NCI-H748 treated with DMSO at 0.1 percent for 48 hours (cell line): ENCODE measurements around the gene CALHM4.

ENCODE experiments used
- DNase-seq: peaks from one replicate; lab custom pipeline; 2025; lab: John Stamatoyannopoulos, UW

Gene CALHM4

GRCh38 chr6:116542426-116542825 is 11.1 kb upstream of the CALHM4 start:
- DNase-seq, result no peak

GRCh38 chr6:116543149-116543548 is 10.4 kb upstream of the CALHM4 start:
- no peak for DNase-seq

- no peak for DNase-seq
These were observed 7.9 kb upstream of the CALHM4 start, which contains the start of gene TRAPPC3L for GRCh38 chr6:116545651-116546050. TRAPPC3L (minus strand) TSS chr6:116545684; CDS start chr6:116545514, 170 bp downstream.

- DNase-seq, result no peak
These were observed 6.2 kb upstream of the CALHM4 start for GRCh38 chr6:116547358-116547757.

- DNase-seq, result no peak
These were observed 2.8 kb upstream of the CALHM4 start for GRCh38 chr6:116550796-116551195.

GRCh38 chr6:116556065-116556464 is 2.5 kb downstream of the CALHM4 start:
- no peak for DNase-seq

- no peak for DNase-seq
These were observed 3.4 kb downstream of the CALHM4 start for GRCh38 chr6:116556814-116557415.

GRCh38 chr6:116557893-116558292 is 4.3 kb downstream of the CALHM4 start:
- no peak for DNase-seq

GRCh38 chr6:116560130-116560529 is 6.6 kb downstream of the CALHM4 start:
- DNase-seq, result no peak

- peak; percentile 45 for DNase-seq
These were observed 7.9 kb downstream of the CALHM4 start for GRCh38 chr6:116561377-116562018.

- no peak for DNase-seq
These were observed 8.5 kb downstream of the CALHM4 start for GRCh38 chr6:116562019-116562403.

GRCh38 chr6:116562614-116563013 is 9.1 kb downstream of the CALHM4 start:
- no peak for DNase-seq

GRCh38 chr6:116563830-116564229 is 10.3 kb downstream of the CALHM4 start:
- DNase-seq, result no peak

GRCh38 chr6:116564311-116564710 is 10.8 kb downstream of the CALHM4 start:
- DNase-seq, result no peak

GRCh38 chr6:116564921-116565872 is 11.6 kb downstream of the CALHM4 start:
- no peak for DNase-seq

- no peak for DNase-seq
These were observed 14.6 kb downstream of the CALHM4 start for GRCh38 chr6:116568111-116568510.

- no peak for DNase-seq
These were observed 15.5 kb downstream of the CALHM4 start for GRCh38 chr6:116568821-116569755.

- DNase-seq, result peak; percentile 93
These were observed 17.5 kb downstream of the CALHM4 start, which contains the start of gene RWDD1 for GRCh38 chr6:116570856-116571682. RWDD1 (plus strand) TSS chr6:116571504; CDS start chr6:116571583, 79 bp downstream.

- DNase-seq, result no peak
These were observed 18.1 kb downstream of the CALHM4 start for GRCh38 chr6:116571683-116572000.

- DNase-seq, result no peak
These were observed 18.6 kb downstream of the CALHM4 start for GRCh38 chr6:116572162-116572561.

- no peak for DNase-seq
These were observed 21.7 kb downstream of the CALHM4 start for GRCh38 chr6:116575227-116575626.
